ENCODE data around the gene MAP1LC3C.

Gene MAP1LC3C

GRCh38 chr1:241979926-241980325 is 19.0 kb downstream of the MAP1LC3C start:
- Histone ChIP-seq H3K4me1 (ENCODE audit: low read depth, poor library complexity, severe bottlenecking) (no peaks in the 10 kb centered on the region), H3K4me3 (IDR thresholded peaks at IDR 0.05; ENCODE audit: insufficient read depth, low read depth, low read length) (no peak overlapping the region), H3K79me2 (ENCODE audit: insufficient read depth, low read depth) (no peaks in the 10 kb centered on the region), H3K4me2 (no peak overlapping the region), H3K9ac (no peak overlapping the region), H3K27ac (no peak overlapping the region), H3K27me3 (ENCODE audit: insufficient read depth, low read depth) (no peaks in the 10 kb centered on the region), H3K36me3 (ENCODE audit: insufficient read depth) (no peaks in the 10 kb centered on the region), H2AFZ (ENCODE audit: low read depth) (no peak overlapping the region), H4K20me1 (ENCODE audit: insufficient read depth) (no peaks in the 10 kb centered on the region)
- TF ChIP-seq CTCF (conservative IDR thresholded peaks at IDR 0.05; ENCODE audit: low read depth, low read length), result no peak

DNA sequence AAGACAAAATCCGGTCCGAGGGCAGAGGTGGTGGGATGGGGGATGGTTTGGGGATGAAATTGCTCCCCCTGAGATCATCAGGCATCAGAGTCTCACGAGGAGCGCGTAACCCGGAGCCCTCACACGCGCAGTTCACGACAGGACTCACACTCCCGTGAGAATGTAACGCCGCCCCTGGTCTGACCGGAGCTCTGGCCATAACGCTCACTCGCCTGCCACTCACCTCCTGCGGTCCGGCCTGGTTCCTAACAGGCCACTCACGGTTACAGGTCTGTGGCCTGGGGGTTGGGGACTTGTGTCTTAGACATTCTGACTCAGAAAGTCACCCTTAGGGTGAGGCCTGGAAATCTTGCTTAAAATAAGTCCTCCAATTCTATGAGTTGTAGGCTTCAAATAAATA is 19.8 kb downstream of the MAP1LC3C start:
- Histone ChIP-seq H3K4me3 (IDR thresholded peaks at IDR 0.05; ENCODE audit: insufficient read depth, low read depth, low read length) (no peak overlapping the region), H3K4me1 (ENCODE audit: low read depth, poor library complexity, severe bottlenecking) (no peaks in the 10 kb centered on the region), H3K4me2 (no peak overlapping the region), H4K20me1 (ENCODE audit: insufficient read depth) (no peaks in the 10 kb centered on the region), H3K27me3 (ENCODE audit: insufficient read depth, low read depth) (no peaks in the 10 kb centered on the region), H3K79me2 (ENCODE audit: insufficient read depth, low read depth) (no peaks in the 10 kb centered on the region), H3K27ac (no peak overlapping the region), H3K9ac (no peak overlapping the region), H2AFZ (ENCODE audit: low read depth) (no peak overlapping the region), H3K36me3 (ENCODE audit: insufficient read depth) (no peaks in the 10 kb centered on the region)
- no peak for TF ChIP-seq CTCF (conservative IDR thresholded peaks at IDR 0.05; ENCODE audit: low read depth, low read length)

DNA sequence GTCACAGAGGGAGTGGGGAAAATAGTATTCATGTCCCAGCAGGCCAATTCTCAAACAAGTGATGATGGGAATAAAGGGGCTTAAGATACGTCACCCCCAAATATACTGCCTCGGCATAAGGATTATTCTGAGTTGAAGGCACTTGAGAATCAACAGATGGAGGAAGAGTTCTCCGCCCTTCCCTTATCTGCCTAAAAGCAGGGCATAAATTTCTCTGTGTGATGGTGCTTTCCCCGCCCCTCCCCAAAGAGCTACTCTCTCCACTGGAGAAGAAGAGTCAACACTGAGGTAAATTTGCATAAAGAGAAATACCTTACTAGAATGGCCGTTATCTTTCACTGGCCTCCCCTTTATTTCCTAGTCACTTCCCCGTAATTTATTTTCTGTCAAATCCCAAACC is 22.7 kb downstream of the MAP1LC3C start:
- H4K20me1 ChIP-seq (ENCODE audit: insufficient read depth), result no peaks in the 10 kb centered on the region
- no peaks in the 10 kb centered on the region for H3K4me1 ChIP-seq (ENCODE audit: low read depth, poor library complexity, severe bottlenecking)
- no peaks in the 10 kb centered on the region for H3K36me3 ChIP-seq (ENCODE audit: insufficient read depth)
- H3K79me2 ChIP-seq (ENCODE audit: insufficient read depth, low read depth), result no peaks in the 10 kb centered on the region
- no peak overlapping the region for H3K4me2 ChIP-seq
- H3K27me3 ChIP-seq (ENCODE audit: insufficient read depth, low read depth), result no peaks in the 10 kb centered on the region
- H3K9ac ChIP-seq, result no peak overlapping the region
- H3K4me3 ChIP-seq (IDR thresholded peaks at IDR 0.05; ENCODE audit: insufficient read depth, low read depth, low read length), result no peak overlapping the region
- TF ChIP-seq CTCF (conservative IDR thresholded peaks at IDR 0.05; ENCODE audit: low read depth, low read length), result no peak
- H2AFZ ChIP-seq (ENCODE audit: low read depth), result no peak overlapping the region
- no peak overlapping the region for H3K27ac ChIP-seq

GRCh38 chr1:241972703-241973369 is 26.1 kb downstream of the MAP1LC3C start:
- no peaks in the 10 kb centered on the region for H3K79me2 ChIP-seq (ENCODE audit: insufficient read depth, low read depth)
- no peak overlapping the region for H3K27ac ChIP-seq
- no peak overlapping the region for H3K9ac ChIP-seq
- no peaks in the 10 kb centered on the region for H3K36me3 ChIP-seq (ENCODE audit: insufficient read depth)
- H3K4me3 ChIP-seq (IDR thresholded peaks at IDR 0.05; ENCODE audit: insufficient read depth, low read depth, low read length), result no peak overlapping the region
- no peaks in the 10 kb centered on the region for H3K27me3 ChIP-seq (ENCODE audit: insufficient read depth, low read depth)
- no peak overlapping the region for H2AFZ ChIP-seq (ENCODE audit: low read depth)
- TF ChIP-seq CTCF (conservative IDR thresholded peaks at IDR 0.05; ENCODE audit: low read depth, low read length), result no peak
- no peaks in the 10 kb centered on the region for H4K20me1 ChIP-seq (ENCODE audit: insufficient read depth)
- peaks cover 3% of the 10 kb centered on the region for H3K4me1 ChIP-seq (ENCODE audit: low read depth, poor library complexity, severe bottlenecking)
- no peak overlapping the region for H3K4me2 ChIP-seq
